ENCODE results near the gene PLXDC2.

Gene PLXDC2

GRCh38 chr10:20075713-20076112 is 259.5 kb downstream of the PLXDC2 start:
- Histone ChIP-seq H3K9ac (ENCODE audit: low read length) (no peak overlapping the region), H3K27me3 (ENCODE audit: control insufficient read depth, insufficient read depth, low read length) (no peaks in the 10 kb centered on the region), H3K4me1 (ENCODE audit: control insufficient read depth, insufficient read depth, low read length) (no peaks in the 10 kb centered on the region), H3K27ac (ENCODE audit: low read depth, low read length) (no peak overlapping the region), H3K36me3 (ENCODE audit: control insufficient read depth, insufficient read depth, low read length) (no peaks in the 10 kb centered on the region), H3K4me3 (ENCODE audit: low read length) (no peak overlapping the region)

- H3K9ac ChIP-seq (ENCODE audit: low read length): no peak overlapping the region
- no peaks in the 10 kb centered on the region for H3K4me1 ChIP-seq (ENCODE audit: control insufficient read depth, insufficient read depth, low read length)
- H3K27ac ChIP-seq (ENCODE audit: low read depth, low read length): no peak overlapping the region
- no peak overlapping the region for H3K4me3 ChIP-seq (ENCODE audit: low read length)
- no peaks in the 10 kb centered on the region for H3K36me3 ChIP-seq (ENCODE audit: control insufficient read depth, insufficient read depth, low read length)
- no peaks in the 10 kb centered on the region for H3K27me3 ChIP-seq (ENCODE audit: control insufficient read depth, insufficient read depth, low read length)
Measured at GRCh38 chr10:20084451-20084850, 268.2 kb downstream of the PLXDC2 start.

GRCh38 chr10:20085115-20085514 is 268.9 kb downstream of the PLXDC2 start:
- Histone ChIP-seq H3K4me3 (ENCODE audit: low read length) (no peak overlapping the region), H3K27me3 (ENCODE audit: control insufficient read depth, insufficient read depth, low read length) (no peaks in the 10 kb centered on the region), H3K36me3 (ENCODE audit: control insufficient read depth, insufficient read depth, low read length) (no peaks in the 10 kb centered on the region), H3K4me1 (ENCODE audit: control insufficient read depth, insufficient read depth, low read length) (no peaks in the 10 kb centered on the region), H3K9ac (ENCODE audit: low read length) (no peak overlapping the region), H3K27ac (ENCODE audit: low read depth, low read length) (no peak overlapping the region)

GRCh38 chr10:20087353-20087752 is 271.1 kb downstream of the PLXDC2 start:
- H3K4me1 ChIP-seq (ENCODE audit: control insufficient read depth, insufficient read depth, low read length): no peaks in the 10 kb centered on the region
- no peaks in the 10 kb centered on the region for H3K27me3 ChIP-seq (ENCODE audit: control insufficient read depth, insufficient read depth, low read length)
- no peaks in the 10 kb centered on the region for H3K36me3 ChIP-seq (ENCODE audit: control insufficient read depth, insufficient read depth, low read length)
- H3K27ac ChIP-seq (ENCODE audit: low read depth, low read length): no peak overlapping the region
- H3K9ac ChIP-seq (ENCODE audit: low read length): no peak overlapping the region
- H3K4me3 ChIP-seq (ENCODE audit: low read length): no peak overlapping the region

GRCh38 chr10:20088061-20088701 is 271.9 kb downstream of the PLXDC2 start:
- no peaks in the 10 kb centered on the region for H3K4me1 ChIP-seq (ENCODE audit: control insufficient read depth, insufficient read depth, low read length)

GRCh38 chr10:20089879-20090278 is 273.6 kb downstream of the PLXDC2 start:
- no peak overlapping the region for H3K4me3 ChIP-seq (ENCODE audit: low read length)
- no peak overlapping the region for H3K9ac ChIP-seq (ENCODE audit: low read length)
- no peaks in the 10 kb centered on the region for H3K27me3 ChIP-seq (ENCODE audit: control insufficient read depth, insufficient read depth, low read length)
- no peaks in the 10 kb centered on the region for H3K4me1 ChIP-seq (ENCODE audit: control insufficient read depth, insufficient read depth, low read length)
- no peak overlapping the region for H3K27ac ChIP-seq (ENCODE audit: low read depth, low read length)
- no peaks in the 10 kb centered on the region for H3K36me3 ChIP-seq (ENCODE audit: control insufficient read depth, insufficient read depth, low read length)

More at GRCh38 chr10:20088061-20088701, 271.9 kb downstream of the PLXDC2 start:
- no peak overlapping the region for H3K9ac ChIP-seq (ENCODE audit: low read length)
- H3K36me3 ChIP-seq (ENCODE audit: control insufficient read depth, insufficient read depth, low read length): no peaks in the 10 kb centered on the region
- H3K27ac ChIP-seq (ENCODE audit: low read depth, low read length): no peak overlapping the region
- no peak overlapping the region for H3K4me3 ChIP-seq (ENCODE audit: low read length)
- H3K27me3 ChIP-seq (ENCODE audit: control insufficient read depth, insufficient read depth, low read length): no peaks in the 10 kb centered on the region

GRCh38 chr10:20090831-20091230 is 274.6 kb downstream of the PLXDC2 start:
- Histone ChIP-seq H3K27ac (ENCODE audit: low read depth, low read length) (no peak overlapping the region), H3K4me3 (ENCODE audit: low read length) (no peak overlapping the region), H3K9ac (ENCODE audit: low read length) (no peak overlapping the region), H3K27me3 (ENCODE audit: control insufficient read depth, insufficient read depth, low read length) (no peaks in the 10 kb centered on the region), H3K4me1 (ENCODE audit: control insufficient read depth, insufficient read depth, low read length) (no peaks in the 10 kb centered on the region), H3K36me3 (ENCODE audit: control insufficient read depth, insufficient read depth, low read length) (no peaks in the 10 kb centered on the region)

- H3K4me3 ChIP-seq (ENCODE audit: low read length): no peak overlapping the region
Measured at GRCh38 chr10:20091698-20092097, 275.5 kb downstream of the PLXDC2 start.

GRCh38 chr10:20093600-20093999 is 277.4 kb downstream of the PLXDC2 start:
- Histone ChIP-seq H3K9ac (ENCODE audit: low read length) (no peak overlapping the region), H3K27ac (ENCODE audit: low read depth, low read length) (no peak overlapping the region)

More at GRCh38 chr10:20091698-20092097, 275.5 kb downstream of the PLXDC2 start:
- H3K9ac ChIP-seq (ENCODE audit: low read length): no peak overlapping the region
- H3K27me3 ChIP-seq (ENCODE audit: control insufficient read depth, insufficient read depth, low read length): no peaks in the 10 kb centered on the region
- no peak overlapping the region for H3K27ac ChIP-seq (ENCODE audit: low read depth, low read length)
- H3K4me1 ChIP-seq (ENCODE audit: control insufficient read depth, insufficient read depth, low read length): no peaks in the 10 kb centered on the region
- H3K36me3 ChIP-seq (ENCODE audit: control insufficient read depth, insufficient read depth, low read length): no peaks in the 10 kb centered on the region

GRCh38 chr10:20094226-20094976 is 278.2 kb downstream of the PLXDC2 start:
- H3K27me3 ChIP-seq (ENCODE audit: control insufficient read depth, insufficient read depth, low read length): no peaks in the 10 kb centered on the region
- H3K36me3 ChIP-seq (ENCODE audit: control insufficient read depth, insufficient read depth, low read length): no peaks in the 10 kb centered on the region
- H3K9ac ChIP-seq (ENCODE audit: low read length): no peak overlapping the region
- no peak overlapping the region for H3K27ac ChIP-seq (ENCODE audit: low read depth, low read length)
- no peaks in the 10 kb centered on the region for H3K4me1 ChIP-seq (ENCODE audit: control insufficient read depth, insufficient read depth, low read length)
- no peak overlapping the region for H3K4me3 ChIP-seq (ENCODE audit: low read length)

More at GRCh38 chr10:20093600-20093999, 277.4 kb downstream of the PLXDC2 start:
- Histone ChIP-seq H3K27me3 (ENCODE audit: control insufficient read depth, insufficient read depth, low read length) (no peaks in the 10 kb centered on the region), H3K4me1 (ENCODE audit: control insufficient read depth, insufficient read depth, low read length) (no peaks in the 10 kb centered on the region), H3K4me3 (ENCODE audit: low read length) (no peak overlapping the region), H3K36me3 (ENCODE audit: control insufficient read depth, insufficient read depth, low read length) (no peaks in the 10 kb centered on the region)

GRCh38 chr10:20100171-20100570 is 283.9 kb downstream of the PLXDC2 start:
- H3K4me3 ChIP-seq (ENCODE audit: low read length): no peak overlapping the region

GRCh38 chr10:20105236-20105635 is 289.0 kb downstream of the PLXDC2 start:
- no peak overlapping the region for H3K27ac ChIP-seq (ENCODE audit: low read depth, low read length)
- H3K9ac ChIP-seq (ENCODE audit: low read length): no peak overlapping the region
- no peaks in the 10 kb centered on the region for H3K27me3 ChIP-seq (ENCODE audit: control insufficient read depth, insufficient read depth, low read length)
- no peaks in the 10 kb centered on the region for H3K36me3 ChIP-seq (ENCODE audit: control insufficient read depth, insufficient read depth, low read length)
- no peak overlapping the region for H3K4me3 ChIP-seq (ENCODE audit: low read length)
- no peaks in the 10 kb centered on the region for H3K4me1 ChIP-seq (ENCODE audit: control insufficient read depth, insufficient read depth, low read length)

More at GRCh38 chr10:20100171-20100570, 283.9 kb downstream of the PLXDC2 start:
- Histone ChIP-seq H3K27ac (ENCODE audit: low read depth, low read length) (no peak overlapping the region), H3K9ac (ENCODE audit: low read length) (no peak overlapping the region), H3K36me3 (ENCODE audit: control insufficient read depth, insufficient read depth, low read length) (no peaks in the 10 kb centered on the region), H3K4me1 (ENCODE audit: control insufficient read depth, insufficient read depth, low read length) (peaks cover 3% of the 10 kb centered on the region), H3K27me3 (ENCODE audit: control insufficient read depth, insufficient read depth, low read length) (no peaks in the 10 kb centered on the region)

- H3K27ac ChIP-seq (ENCODE audit: low read depth, low read length): no peak overlapping the region
- no peaks in the 10 kb centered on the region for H3K4me1 ChIP-seq (ENCODE audit: control insufficient read depth, insufficient read depth, low read length)
- H3K4me3 ChIP-seq (ENCODE audit: low read length): no peak overlapping the region
- no peaks in the 10 kb centered on the region for H3K27me3 ChIP-seq (ENCODE audit: control insufficient read depth, insufficient read depth, low read length)
- no peaks in the 10 kb centered on the region for H3K36me3 ChIP-seq (ENCODE audit: control insufficient read depth, insufficient read depth, low read length)
- no peak overlapping the region for H3K9ac ChIP-seq (ENCODE audit: low read length)
Measured at GRCh38 chr10:20105931-20106330, 289.7 kb downstream of the PLXDC2 start.

Data from rectal smooth muscle tissue (tissue), 1 donor.